Aorta (tissue), 5 donors: ENCODE data around the gene HSPA12A. TPM values are rescaled to one million over a fixed set of nuclear protein-coding genes. Genes with fewer than 3 reads are reported as not detected.

ENCODE experiments used
- ATAC-seq: fragments of 200-7000 bp; cut with Tn5 transposase; one replicate; pipeline ENCODE4 v1.9.1; 2022; ENCODE audit warnings: moderate library complexity; ENCODE audit not compliant: low FRiP score
- DNase-seq, 2 donors: peaks; one replicate each; pipeline ENCODE4 v3.0.0-alpha.2; 2020
- H3K27ac ChIP-seq, 2 donors: one replicate each; pipeline ENCODE4 v1.5.1; 2013; ENCODE audit warnings: low read length in 2 of 2, mild to moderate bottlenecking in 2 of 2, moderate library complexity in 2 of 2, control low read depth in 1 of 2, inconsistent platforms in 1 of 2, low read depth in 1 of 2
- H3K27me3 ChIP-seq, 2 donors: one replicate each; pipeline ENCODE4 v1.6.1; 2013; ENCODE audit warnings: control low read depth in 1 of 2, low read length in 1 of 2, mild to moderate bottlenecking in 1 of 2, moderate library complexity in 1 of 2; ENCODE audit not compliant: insufficient read depth in 2 of 2, control insufficient read depth in 1 of 2
- H3K36me3 ChIP-seq, 2 donors: one replicate each; pipeline ENCODE4 v1.6.1; 2013; ENCODE audit warnings: control low read depth in 1 of 2, low read length in 1 of 2, mild to moderate bottlenecking in 1 of 2; ENCODE audit not compliant: insufficient read depth in 2 of 2, control insufficient read depth in 1 of 2
- H3K4me1 ChIP-seq, 2 donors: one replicate each; pipeline ENCODE4 v1.6.1; 2013; ENCODE audit warnings: low read length in 2 of 2, control low read depth in 1 of 2, mild to moderate bottlenecking in 1 of 2, moderate library complexity in 1 of 2; ENCODE audit not compliant: insufficient read depth in 2 of 2, control insufficient read depth in 1 of 2
- H3K4me3 ChIP-seq, 2 donors: one replicate each; pipeline ENCODE4 v1.5.1; 2013; ENCODE audit warnings: low read length in 2 of 2, control low read depth in 1 of 2, mild to moderate bottlenecking in 1 of 2
- H3K9me3 ChIP-seq: one replicate; pipeline ENCODE4 v1.6.1; 2013; ENCODE audit warnings: mild to moderate bottlenecking, low read length; ENCODE audit not compliant: control insufficient read depth
- WGBS, 2 donors: extraction: QIAGEN DNeasy Blood & Tissue Kit; methylation state at CpG; one replicate each; pipeline ENCODE4 v1.1.7; 2013; 5-methylcytosine and 5-hydroxymethylcytosine counted together
- intact Hi-C, 2 donors: fragments of 100-400 bp; cut with DNase I; formaldehyde crosslinking; loops; one replicate each; pipeline versions ENCODE4 v1.14.2 to v1.15.0; 2022
- polyA plus RNA-seq, 2 donors: library from polyadenylated mRNA; stranded (reverse); fragments of 200-250 nt; gene quantifications; one replicate each; pipeline ENCODE4 v1.2.3, GENCODE V29; 2013
- total RNA-seq, 2 donors: library from RNA; stranded (reverse); fragmentation: NEBNext Ultra II Directional; extraction: Animal tissue kit (Norgen Biotek cat#: 25700); gene quantifications; one replicate each; pipeline ENCODE4 v1.2.1, GENCODE V29; 2021
- donor health status: healthy with polysubstance abuse.
- donor health status: Bipolar disorder and iron deficiency.
- donor health status: DM: no; HTN: no; CAD: no.
- donor health status: DM: no; HTN: no; CAD: no.
- donor health status: DM: yes; HTN: yes; CAD: no.

HSPA12A gene
- total and polyA plus RNA-seq, 4 donors: 2.3 to 25.7 (median 10.2) TPM

DNA sequence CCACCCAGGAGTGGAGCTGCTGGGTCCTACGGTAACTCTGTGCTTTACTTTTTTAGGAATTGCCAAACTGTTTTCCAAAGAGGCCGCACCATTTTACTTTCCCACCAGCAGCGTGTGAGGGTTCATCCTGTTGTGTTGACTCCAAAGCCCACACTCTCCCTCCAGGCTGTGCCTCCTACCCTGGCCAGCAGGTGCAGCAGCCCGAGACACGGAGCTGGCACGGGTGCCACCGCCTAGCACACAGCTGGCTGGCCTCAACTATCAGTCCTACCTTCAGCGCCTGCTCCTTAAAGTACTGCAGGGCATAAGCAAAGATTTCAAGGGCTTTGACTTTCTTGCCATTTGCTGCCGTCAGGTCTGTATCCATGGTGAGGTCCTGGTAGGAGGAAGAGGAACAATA lies 44.0 kb downstream of the HSPA12A start:
- Histone ChIP-seq H3K9me3 (no peaks in the 10 kb centered on the region), H3K36me3 (no peaks in the 10 kb centered on the region), H3K27me3 (no peaks in the 10 kb centered on the region), H3K27ac (no peak overlapping the region), H3K4me1 (no peaks in the 10 kb centered on the region), H3K4me3 (no peak overlapping the region)
- intact Hi-C loops: loop anchor here in 1 of 2 donors (10.0 kb wide), 1 partner anchor 66 kb away; no protein-coding TSS in a partner anchor
- 87 to 90% methylated on average over 9 of the region's 9 CpGs for WGBS, 2 donors
- ATAC-seq (no peak), DNase-seq (no peak)

DNA sequence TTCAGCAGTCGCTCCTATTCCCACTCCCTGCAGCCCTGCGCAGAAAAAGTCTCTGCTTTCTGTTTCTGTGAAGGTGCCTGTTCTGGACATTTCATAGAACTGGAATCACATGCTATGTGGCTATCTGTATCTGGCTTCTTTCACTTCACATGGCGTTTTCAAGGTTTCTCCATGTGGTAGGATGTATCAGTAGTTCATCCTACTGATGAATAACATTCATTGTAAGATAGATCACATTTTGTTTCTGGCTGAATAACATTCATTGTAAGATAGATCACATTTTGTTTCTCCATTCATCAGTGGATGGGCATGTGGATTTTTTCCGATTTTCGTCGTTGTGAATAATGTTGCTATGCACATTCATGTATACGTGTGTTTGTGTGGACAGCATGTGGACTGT lies 44.5 kb downstream of the HSPA12A start:
- Histone ChIP-seq H3K4me1 (no peaks in the 10 kb centered on the region), H3K27ac (no peak overlapping the region), H3K36me3 (no peaks in the 10 kb centered on the region), H3K9me3 (no peaks in the 10 kb centered on the region), H3K27me3 (no peaks in the 10 kb centered on the region), H3K4me3 (no peak overlapping the region)
- 74 to 78% methylated on average over 7 of the region's 7 CpGs for WGBS, 2 donors
- DNase-seq (no peak), ATAC-seq (no peak)
- intact Hi-C loops: loop anchor here in 1 of 2 donors (10.0 kb wide), 1 partner anchor 67 kb away; no protein-coding TSS in a partner anchor

DNA sequence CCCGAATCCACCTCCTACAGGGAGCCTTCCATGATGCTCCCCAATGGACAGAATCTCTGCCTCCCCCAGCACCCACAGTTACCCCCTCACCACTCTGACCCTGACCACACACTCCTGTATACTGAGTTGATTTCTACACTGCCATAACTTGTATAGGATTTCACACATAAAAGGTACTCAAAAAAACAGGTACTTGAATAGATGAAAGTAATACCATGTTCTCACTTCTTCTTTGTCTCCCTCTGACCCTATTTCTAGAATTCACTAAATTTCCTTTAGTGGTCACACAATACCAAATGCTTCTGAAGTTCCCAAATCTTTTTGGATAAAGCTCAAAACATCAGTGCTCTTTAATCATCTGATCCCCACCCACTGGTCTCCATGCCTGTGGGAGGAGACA lies 45.4 kb downstream of the HSPA12A start:
- no peaks in the 10 kb centered on the region for H3K4me1 ChIP-seq
- no peaks in the 10 kb centered on the region for H3K27me3 ChIP-seq
- intact Hi-C loops: loop anchor here in 1 of 2 donors (10.0 kb wide), 1 partner anchor 68 kb away; no protein-coding TSS in a partner anchor
- DNase-seq: no peak
- H3K36me3 ChIP-seq: no peaks in the 10 kb centered on the region
- H3K9me3 ChIP-seq: no peaks in the 10 kb centered on the region
- H3K4me3 ChIP-seq: no peak overlapping the region
- ATAC-seq: no peak
- H3K27ac ChIP-seq: no peak overlapping the region
- WGBS, 2 donors: 91 to 100% methylated on average over 1 of the region's 1 CpG

DNA sequence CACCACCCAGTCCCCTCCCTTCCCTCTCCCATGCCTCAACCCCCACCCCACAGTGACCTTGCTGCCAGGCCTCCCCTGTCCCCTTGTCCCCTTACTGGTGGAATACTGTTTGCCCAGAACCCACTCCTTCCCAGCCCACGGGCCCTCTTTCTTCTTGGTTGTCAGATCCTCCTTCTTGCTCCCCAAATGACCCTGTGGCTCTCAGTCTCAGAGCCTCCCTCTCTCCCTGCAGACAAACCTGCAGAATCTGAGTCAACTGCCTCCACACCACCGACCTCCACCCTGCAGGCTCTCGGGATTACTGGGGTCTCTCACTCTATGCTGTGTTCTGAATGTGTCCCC lies 47.5 kb downstream of the HSPA12A start:
- no peak for ATAC-seq
- Histone ChIP-seq H3K4me1 (no peaks in the 10 kb centered on the region), H3K9me3 (no peaks in the 10 kb centered on the region), H3K27me3 (no peaks in the 10 kb centered on the region), H3K4me3 (no peak overlapping the region), H3K36me3 (no peaks in the 10 kb centered on the region), H3K27ac (no peak overlapping the region)
- 92 to 96% methylated on average over 3 of the region's 3 CpGs for WGBS, 2 donors
- intact Hi-C loops: loop anchor here (5.0 to 10.0 kb wide), 2 partner anchors 42 to 70 kb away; no protein-coding TSS in a partner anchor
- no peak for DNase-seq

DNA sequence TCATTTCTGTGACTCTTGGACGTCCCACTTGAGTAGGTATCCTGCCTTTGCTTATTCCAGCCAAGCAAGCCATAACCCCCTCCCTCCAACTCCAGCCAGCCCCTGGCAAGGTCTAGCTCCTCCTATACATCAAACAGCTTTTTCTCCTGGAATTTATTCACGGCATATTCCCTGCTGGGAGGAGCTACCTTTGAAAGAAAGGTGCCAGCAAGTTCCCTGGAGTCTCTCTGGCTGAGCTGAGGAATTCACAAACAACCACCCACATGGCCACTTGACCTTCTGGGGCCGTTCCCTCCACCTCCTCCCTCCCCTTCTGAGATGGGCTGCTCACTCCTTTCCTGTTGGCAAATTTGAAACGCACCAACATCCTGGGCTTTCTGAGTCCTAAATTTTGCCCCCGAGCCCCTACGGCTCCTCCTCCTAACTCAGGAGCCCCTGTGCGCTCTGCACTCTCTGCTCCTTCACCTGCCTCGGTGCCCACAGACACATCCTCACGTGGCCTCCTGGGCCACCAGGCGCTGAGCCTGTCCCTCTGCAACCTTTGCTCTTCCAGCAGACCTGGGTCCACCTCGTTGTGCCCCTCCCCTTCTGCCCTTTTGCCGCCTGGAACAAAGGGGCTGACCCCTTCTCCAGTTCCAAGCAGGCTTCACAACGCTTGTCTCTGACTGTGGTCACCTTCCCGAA lies 48.0 kb downstream of the HSPA12A start:
- intact Hi-C loops: loop anchor here (5.0 to 10.0 kb wide), 2 partner anchors 43 to 70 kb away; no protein-coding TSS in a partner anchor
- no peak for DNase-seq
- WGBS, 2 donors: 54 to 62% methylated on average over 14 of the region's 14 CpGs

DNA sequence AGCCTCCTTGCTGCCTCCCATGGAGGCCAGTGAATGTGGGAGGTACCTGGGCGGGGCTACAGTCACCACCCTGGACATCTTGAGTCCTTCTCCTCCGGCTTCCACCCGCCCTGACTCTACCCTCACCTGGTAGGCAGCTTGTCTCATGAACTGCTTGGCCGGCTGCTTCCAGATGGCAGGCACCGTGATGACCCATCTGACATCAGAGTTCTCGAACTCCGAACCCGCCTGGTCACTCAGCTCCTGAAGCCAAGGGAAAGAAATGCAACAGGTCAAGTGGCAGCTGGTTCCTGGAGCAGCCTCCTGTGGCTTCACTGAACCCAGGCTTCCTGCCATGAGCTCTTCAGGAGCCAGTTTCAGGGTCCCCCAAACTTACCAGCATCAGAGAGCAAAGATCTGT lies 50.1 kb downstream of the HSPA12A start:
- Histone ChIP-seq H3K4me1 (no peaks in the 10 kb centered on the region), H3K4me3 (no peak overlapping the region), H3K27ac (peak overlapping the region in 1 of 2 donors; percentile 23), H3K36me3 (no peaks in the 10 kb centered on the region), H3K9me3 (no peaks in the 10 kb centered on the region), H3K27me3 (no peaks in the 10 kb centered on the region)
- ATAC-seq: no peak
- 79 to 84% methylated on average over 8 of the region's 8 CpGs for WGBS, 2 donors
- intact Hi-C loops: loop anchor here (5.0 to 10.0 kb wide), 2 partner anchors 45 to 73 kb away; no protein-coding TSS in a partner anchor
- no peak for DNase-seq

More for the DNA sequence above, 48.0 kb downstream of the HSPA12A start:
- Histone ChIP-seq H3K36me3 (no peaks in the 10 kb centered on the region), H3K4me1 (no peaks in the 10 kb centered on the region), H3K4me3 (no peak overlapping the region), H3K9me3 (no peaks in the 10 kb centered on the region), H3K27me3 (no peaks in the 10 kb centered on the region), H3K27ac (no peak overlapping the region)
- no peak for ATAC-seq

DNA sequence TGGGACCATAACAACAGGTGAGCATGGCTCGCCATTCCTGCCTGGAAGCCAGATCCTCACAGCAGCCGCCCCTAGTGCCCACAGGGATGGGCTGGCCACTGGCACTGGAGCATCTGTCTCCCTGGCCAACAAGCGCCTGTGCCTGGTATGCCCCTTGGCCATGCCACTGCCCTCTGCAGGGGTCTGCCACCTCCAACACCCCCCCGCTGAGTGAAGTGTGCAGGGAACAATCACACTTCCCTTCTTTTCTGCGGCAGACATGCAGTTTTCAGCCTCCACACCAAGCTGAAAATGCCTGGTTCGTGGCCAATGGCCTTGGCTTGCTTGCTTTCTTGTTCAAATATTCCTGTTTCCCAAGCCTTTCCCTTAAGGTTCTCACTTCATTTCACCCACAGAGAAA lies 50.7 kb downstream of the HSPA12A start:
- Histone ChIP-seq H3K27ac (peak overlapping the region in 1 of 2 donors; percentile 23), H3K4me3 (no peak overlapping the region), H3K27me3 (no peaks in the 10 kb centered on the region), H3K9me3 (no peaks in the 10 kb centered on the region), H3K36me3 (no peaks in the 10 kb centered on the region), H3K4me1 (no peaks in the 10 kb centered on the region)
- ATAC-seq (peak; percentile 42), DNase-seq (no peak)
- intact Hi-C loops: loop anchor here (5.0 to 10.0 kb wide), 2 partner anchors 46 to 73 kb away; no protein-coding TSS in a partner anchor
- WGBS, 2 donors: 10 to 20% methylated on average over 6 of the region's 6 CpGs

DNA sequence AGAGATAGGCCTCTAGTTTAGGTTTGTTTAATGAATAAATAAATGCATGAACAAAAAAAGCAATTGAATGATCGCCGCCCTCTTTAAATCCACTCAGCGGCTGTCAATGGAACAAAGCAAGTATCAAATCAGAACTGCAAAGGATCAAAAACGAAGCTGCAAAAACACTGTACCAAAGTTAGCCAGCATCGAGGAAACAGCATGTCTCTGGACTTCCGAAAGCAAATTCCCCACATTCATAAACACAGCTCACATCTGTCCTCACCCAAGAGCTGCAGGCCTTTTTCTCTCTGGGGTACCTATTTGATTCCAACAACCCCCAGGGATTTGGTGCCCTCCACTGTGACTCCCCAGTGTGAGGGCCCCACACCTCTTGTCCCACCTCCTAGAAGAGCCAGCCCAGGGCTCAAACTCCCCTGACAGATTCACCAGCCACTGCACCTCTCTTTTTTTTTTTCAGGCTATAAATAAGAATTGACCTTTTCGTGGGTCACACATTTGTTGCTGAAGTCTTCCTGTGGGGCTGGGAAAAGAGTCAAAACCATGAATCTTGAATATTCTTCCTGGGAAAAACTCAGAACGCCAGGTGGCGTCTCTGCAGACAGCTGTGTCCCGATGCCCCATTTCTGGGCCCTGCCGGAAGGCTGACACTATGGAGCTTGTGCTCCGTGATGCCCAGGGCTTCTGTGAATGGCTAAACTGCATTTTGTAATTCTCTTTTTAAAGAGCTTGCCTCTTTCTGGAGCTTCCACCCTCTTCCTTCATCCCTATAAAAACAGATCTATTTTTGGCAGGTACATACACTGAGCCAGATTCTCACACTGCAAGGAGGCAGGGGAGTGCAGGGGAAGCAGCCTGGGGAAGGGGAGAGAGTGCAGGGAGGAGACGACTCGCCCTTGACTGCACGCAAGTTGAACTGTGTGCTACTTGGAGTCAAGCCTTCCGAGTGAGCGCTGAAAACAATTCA lies 51.7 kb downstream of the HSPA12A start:
- Histone ChIP-seq H3K27me3 (no peaks in the 10 kb centered on the region), H3K27ac (peak overlapping the region; percentile 8 to 20), H3K4me3 (no peak overlapping the region), H3K9me3 (no peaks in the 10 kb centered on the region), H3K4me1 (no peaks in the 10 kb centered on the region), H3K36me3 (no peaks in the 10 kb centered on the region)
- intact Hi-C loops: loop anchor here (5.0 to 10.0 kb wide), 2 partner anchors 47 to 74 kb away; no protein-coding TSS in a partner anchor
- 19 to 29% methylated on average over 17 of the region's 17 CpGs for WGBS, 2 donors
- peak; percentile 62 for ATAC-seq
- no peak for DNase-seq
